Nephron (organoid): ENCODE data around the gene SPG11.
A peak's percentile ranks its signal among the peaks of the same experiment; 100 is the strongest.

Experiments used
- H3K27ac Mint-ChIP-seq, 3 experiments: 2 replicates each; pipeline ENCODE4 v1.8.0; 2020; ENCODE audit warnings: mixed read lengths in 3 of 3, mild to moderate bottlenecking in 2 of 3, moderate library complexity in 1 of 3
- H3K27me3 Mint-ChIP-seq: 2 replicates; pipeline ENCODE4 v1.8.0; 2021; ENCODE audit warnings: low read depth, mild to moderate bottlenecking, moderate library complexity, mixed read lengths
- H3K36me3 Mint-ChIP-seq: 2 replicates; pipeline ENCODE4 v1.8.0; 2020; ENCODE audit warnings: low read depth, mixed read lengths
- H3K4me1 Mint-ChIP-seq: 2 replicates; pipeline ENCODE4 v1.8.0; 2020; ENCODE audit warnings: mixed read lengths
- H3K4me3 Mint-ChIP-seq, 3 experiments: 2 replicates each; pipeline ENCODE4 v1.8.0; 2020; ENCODE audit warnings: mild to moderate bottlenecking in 3 of 3, mixed read lengths in 3 of 3, moderate library complexity in 2 of 3
- H3K9me3 Mint-ChIP-seq: 2 replicates; pipeline ENCODE4 v1.8.0; 2020; ENCODE audit warnings: mixed read lengths
- TF ChIP-seq, protein P1 (sequence below), 3 experiments: fragments of 200-600 bp; sonication (generic); IDR thresholded peaks; one replicate each; pipeline ENCODE4 v1.5.0; 2021; ENCODE audit warnings: antibody characterized with exemption in 3 of 3; ENCODE audit not compliant: unreplicated experiment in 3 of 3

SPG11 gene

DNA sequence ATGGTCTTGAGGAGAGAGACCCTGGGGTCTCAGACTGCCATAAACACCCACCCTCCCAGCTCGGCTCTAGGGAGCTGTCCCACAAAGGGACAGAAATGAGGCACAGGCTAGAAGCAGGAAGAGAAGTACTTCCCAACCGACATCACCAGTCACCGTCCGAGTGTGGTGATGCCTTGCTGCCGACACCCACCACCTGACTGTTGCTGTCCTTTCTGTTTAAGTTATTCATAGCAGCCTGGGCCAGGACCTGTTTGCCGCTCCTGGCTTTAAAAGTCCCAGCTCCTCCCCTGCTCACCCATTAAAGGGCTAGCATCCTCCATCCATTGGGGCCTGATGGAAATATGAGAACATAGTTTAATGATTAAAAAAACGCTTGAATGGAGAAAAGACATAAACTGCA lies 13.2 kb upstream of the SPG11 start:
- Mint-ChIP-seq H3K9me3 (no peaks in the 10 kb centered on the region), H3K27me3 (peaks cover 22% of the 10 kb centered on the region), H3K27ac (no peak overlapping the region), H3K4me3 (no peak overlapping the region), H3K36me3 (no peaks in the 10 kb centered on the region), H3K4me1 (no peaks in the 10 kb centered on the region)
- TF ChIP-seq, protein P1, sequence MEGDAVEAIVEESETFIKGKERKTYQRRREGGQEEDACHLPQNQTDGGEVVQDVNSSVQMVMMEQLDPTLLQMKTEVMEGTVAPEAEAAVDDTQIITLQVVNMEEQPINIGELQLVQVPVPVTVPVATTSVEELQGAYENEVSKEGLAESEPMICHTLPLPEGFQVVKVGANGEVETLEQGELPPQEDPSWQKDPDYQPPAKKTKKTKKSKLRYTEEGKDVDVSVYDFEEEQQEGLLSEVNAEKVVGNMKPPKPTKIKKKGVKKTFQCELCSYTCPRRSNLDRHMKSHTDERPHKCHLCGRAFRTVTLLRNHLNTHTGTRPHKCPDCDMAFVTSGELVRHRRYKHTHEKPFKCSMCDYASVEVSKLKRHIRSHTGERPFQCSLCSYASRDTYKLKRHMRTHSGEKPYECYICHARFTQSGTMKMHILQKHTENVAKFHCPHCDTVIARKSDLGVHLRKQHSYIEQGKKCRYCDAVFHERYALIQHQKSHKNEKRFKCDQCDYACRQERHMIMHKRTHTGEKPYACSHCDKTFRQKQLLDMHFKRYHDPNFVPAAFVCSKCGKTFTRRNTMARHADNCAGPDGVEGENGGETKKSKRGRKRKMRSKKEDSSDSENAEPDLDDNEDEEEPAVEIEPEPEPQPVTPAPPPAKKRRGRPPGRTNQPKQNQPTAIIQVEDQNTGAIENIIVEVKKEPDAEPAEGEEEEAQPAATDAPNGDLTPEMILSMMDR (IDR thresholded peaks at IDR 0.05; ENCODE audit: unreplicated experiment in 3 of 3): no peak

DNA sequence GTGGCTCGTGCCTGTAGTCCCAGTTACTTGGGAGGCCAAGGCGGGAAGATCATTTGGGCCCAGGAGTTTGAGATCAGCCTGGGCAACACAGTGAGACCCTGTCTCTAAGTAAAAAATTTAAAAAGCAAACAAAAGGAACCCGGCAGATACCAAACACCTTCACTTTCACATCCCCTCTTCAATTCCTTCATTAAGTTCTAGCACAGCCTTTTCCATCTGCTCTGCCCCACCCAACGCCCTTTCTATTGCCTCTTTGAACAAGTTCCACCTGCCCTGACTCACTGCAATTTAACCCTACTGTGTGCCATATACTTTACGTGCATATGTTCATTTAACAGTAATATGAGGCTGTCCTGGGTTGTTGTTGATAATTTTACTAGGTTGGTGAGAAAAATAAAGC lies 12.4 kb upstream of the SPG11 start:
- Mint-ChIP-seq H3K27me3 (peaks cover 20% of the 10 kb centered on the region), H3K27ac (no peak overlapping the region), H3K4me1 (no peaks in the 10 kb centered on the region), H3K36me3 (no peaks in the 10 kb centered on the region), H3K4me3 (no peak overlapping the region), H3K9me3 (no peaks in the 10 kb centered on the region)
- TF ChIP-seq, protein P1 (IDR thresholded peaks at IDR 0.05; ENCODE audit: unreplicated experiment in 3 of 3): no peak

DNA sequence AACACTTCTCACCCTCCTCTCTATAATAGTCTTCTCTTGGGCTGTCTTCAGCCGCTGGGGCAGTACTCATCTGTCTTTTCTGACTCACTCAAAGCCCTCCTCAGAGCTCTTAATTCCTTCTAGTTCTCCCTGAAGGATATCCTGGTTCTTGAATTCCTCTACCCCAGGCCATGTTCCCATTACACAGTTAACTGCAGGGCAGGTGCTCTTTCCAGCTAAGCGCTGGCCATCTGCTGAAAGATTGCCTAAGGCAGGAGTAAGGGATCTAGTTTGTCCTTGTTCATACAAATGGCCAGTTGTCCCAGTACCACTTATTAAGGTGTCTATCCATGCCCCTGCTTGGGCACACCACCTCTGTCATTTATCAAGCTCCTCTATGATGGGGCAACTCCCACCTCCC lies 10.2 kb upstream of the SPG11 start:
- Mint-ChIP-seq H3K36me3 (no peaks in the 10 kb centered on the region), H3K4me3 (no peak overlapping the region), H3K27me3 (peaks cover 21% of the 10 kb centered on the region), H3K9me3 (no peaks in the 10 kb centered on the region), H3K27ac (no peak overlapping the region), H3K4me1 (no peaks in the 10 kb centered on the region)
- TF ChIP-seq, protein P1 (IDR thresholded peaks at IDR 0.05; ENCODE audit: unreplicated experiment in 3 of 3): no peak

DNA sequence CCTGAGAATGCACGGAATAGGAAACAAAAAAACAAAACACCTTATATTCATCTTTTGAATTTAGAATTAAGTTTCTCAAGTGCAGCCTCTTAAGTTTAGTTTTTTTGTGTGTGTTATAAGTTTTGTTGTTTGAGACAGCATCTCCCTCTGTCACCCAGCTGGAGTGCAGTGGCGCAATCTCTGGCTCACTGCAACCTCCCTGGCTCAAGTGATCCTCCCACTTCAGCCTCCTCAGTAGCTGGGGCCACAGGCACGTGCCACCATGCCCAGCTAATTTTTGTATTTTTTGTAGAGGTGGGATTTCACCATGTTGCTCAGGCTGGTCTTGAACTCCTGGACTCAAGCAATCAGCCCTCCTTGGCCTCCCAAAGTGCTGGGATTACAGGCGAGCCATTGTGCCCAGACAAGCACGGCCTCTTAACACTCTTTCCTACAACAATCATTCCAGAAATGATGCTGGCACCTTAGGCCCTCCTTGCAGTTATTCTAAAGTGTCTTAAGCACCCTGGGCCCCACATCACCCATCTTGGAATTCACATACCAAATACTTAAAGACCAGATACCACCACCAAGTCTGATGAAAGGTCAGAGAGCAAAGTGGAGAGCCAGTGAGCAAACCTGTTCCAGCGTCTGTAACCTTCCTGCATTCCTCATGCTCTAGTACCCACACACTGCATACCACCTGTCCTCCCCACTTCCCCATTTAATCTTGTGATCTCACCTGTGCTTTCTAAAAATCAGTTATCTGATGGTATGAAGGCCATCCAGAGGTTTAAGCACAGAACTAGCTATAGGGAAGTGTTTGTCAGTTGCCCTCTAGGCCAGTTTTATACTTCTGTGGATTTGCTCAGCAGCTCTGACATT lies 6.9 kb upstream of the SPG11 start:
- no peaks in the 10 kb centered on the region for H3K9me3 Mint-ChIP-seq
- no peaks in the 10 kb centered on the region for H3K4me1 Mint-ChIP-seq
- H3K27ac Mint-ChIP-seq: peak overlapping the region in 1 of 3 experiments; percentile 52
- TF ChIP-seq, protein P1 (IDR thresholded peaks at IDR 0.05; ENCODE audit: unreplicated experiment in 3 of 3): no peak
- no peaks in the 10 kb centered on the region for H3K36me3 Mint-ChIP-seq
- H3K27me3 Mint-ChIP-seq: peaks cover 32% of the 10 kb centered on the region
- no peak overlapping the region for H3K4me3 Mint-ChIP-seq

DNA sequence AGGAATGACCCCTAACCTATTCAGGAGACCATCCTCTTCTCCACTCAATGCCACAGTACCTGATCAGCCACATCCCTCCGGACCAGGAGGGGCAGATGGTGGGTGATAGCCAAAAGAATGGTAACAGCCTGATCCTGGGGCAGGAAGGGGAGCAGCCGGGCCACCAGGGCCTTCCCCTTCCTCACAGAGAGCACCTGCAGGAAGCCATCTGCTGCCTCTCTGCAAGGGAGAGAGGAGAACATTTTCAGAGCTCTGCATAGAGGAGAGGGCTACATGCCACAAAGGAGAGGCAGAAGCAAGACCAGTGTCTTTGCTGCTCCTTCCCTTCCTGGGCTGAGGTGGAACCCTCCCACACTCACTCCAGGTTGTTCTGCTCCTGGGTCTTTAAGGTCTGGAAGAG lies 5.5 kb upstream of the SPG11 start:
- TF ChIP-seq, protein P1 (IDR thresholded peaks at IDR 0.05; ENCODE audit: unreplicated experiment in 3 of 3): no peak
- Mint-ChIP-seq H3K4me1 (peaks cover 2% of the 10 kb centered on the region), H3K4me3 (no peak overlapping the region), H3K27me3 (peaks cover 32% of the 10 kb centered on the region), H3K27ac (no peak overlapping the region), H3K36me3 (no peaks in the 10 kb centered on the region), H3K9me3 (no peaks in the 10 kb centered on the region)

DNA sequence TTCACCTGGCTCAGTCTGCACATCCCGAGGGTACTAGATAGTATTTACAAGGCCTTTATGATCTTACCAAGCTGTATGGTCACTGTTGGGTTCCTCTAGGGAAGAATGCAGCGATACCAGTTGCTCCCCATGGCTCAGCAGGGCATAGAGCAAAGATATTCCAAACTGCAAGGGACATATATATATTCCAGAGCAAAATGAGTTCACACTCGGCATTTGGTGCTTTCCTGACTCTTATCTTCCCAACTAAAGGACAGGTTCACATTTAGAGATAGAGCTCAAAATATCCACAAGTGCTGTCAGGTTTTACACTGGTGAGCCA lies 3.5 kb upstream of the SPG11 start:
- Mint-ChIP-seq H3K27me3 (peaks cover 28% of the 10 kb centered on the region), H3K4me3 (no peak overlapping the region), H3K9me3 (no peaks in the 10 kb centered on the region), H3K36me3 (no peaks in the 10 kb centered on the region), H3K4me1 (peaks cover 5% of the 10 kb centered on the region), H3K27ac (no peak overlapping the region)
- TF ChIP-seq, protein P1 (IDR thresholded peaks at IDR 0.05; ENCODE audit: unreplicated experiment in 3 of 3): no peak
